HG02973 (cell line): ENCODE data around the gene PSMF1.

Experiments used
- ATAC-seq: cut with Tn5 transposase; IDR thresholded peaks from one replicate; pipeline ENCODE4 v1.9.1; 2021; ENCODE audit warnings: moderate library complexity; ENCODE audit not compliant: unreplicated experiment

PSMF1 gene

GRCh38 chr20:1188347-1188746 is 69.9 kb downstream of the PSMF1 start:
- ATAC-seq: no peak

GRCh38 chr20:1189827-1190226 is 71.4 kb downstream of the PSMF1 start:
- no peak for ATAC-seq

GRCh38 chr20:1190847-1191246 is 72.4 kb downstream of the PSMF1 start:
- no peak for ATAC-seq

- ATAC-seq: no peak
These were observed 72.9 kb downstream of the PSMF1 start for GRCh38 chr20:1191299-1191698.

GRCh38 chr20:1195226-1195625 is 76.8 kb downstream of the PSMF1 start:
- no peak for ATAC-seq

- ATAC-seq: no peak
These were observed 78.2 kb downstream of the PSMF1 start for GRCh38 chr20:1196634-1197033.

GRCh38 chr20:1197801-1198200 is 79.4 kb downstream of the PSMF1 start:
- no peak for ATAC-seq

- no peak for ATAC-seq
These were observed 80.3 kb downstream of the PSMF1 start for GRCh38 chr20:1198751-1199150.

GRCh38 chr20:1199212-1199873 is 80.9 kb downstream of the PSMF1 start:
- no peak for ATAC-seq

GRCh38 chr20:1199964-1200363 is 81.6 kb downstream of the PSMF1 start:
- no peak for ATAC-seq

GRCh38 chr20:1202762-1203504 is 84.5 kb downstream of the PSMF1 start, which contains the start of gene C20orf202:
Gene C20orf202 (plus strand): TSS chr20:1203454. CDS start chr20:1203586, 132 bp downstream.
- no peak for ATAC-seq

- ATAC-seq: no peak
These were observed 85.2 kb downstream of the PSMF1 start for GRCh38 chr20:1203630-1204029.

GRCh38 chr20:1204113-1204512 is 85.7 kb downstream of the PSMF1 start:
- no peak for ATAC-seq

GRCh38 chr20:1204576-1204975 is 86.2 kb downstream of the PSMF1 start:
- no peak for ATAC-seq

GRCh38 chr20:1205802-1206201 is 87.4 kb downstream of the PSMF1 start:
- no peak for ATAC-seq

GRCh38 chr20:1206366-1207148 is 88.2 kb downstream of the PSMF1 start:
- ATAC-seq: no peak

- no peak for ATAC-seq
These were observed 89.0 kb downstream of the PSMF1 start for GRCh38 chr20:1207293-1207878.

- ATAC-seq: no peak
These were observed 91.3 kb downstream of the PSMF1 start for GRCh38 chr20:1209447-1210387.

GRCh38 chr20:1210501-1210900 is 92.1 kb downstream of the PSMF1 start:
- ATAC-seq: no peak

- ATAC-seq: no peak
These were observed 93.6 kb downstream of the PSMF1 start for GRCh38 chr20:1212023-1212422.
